NCI-H146 treated with DMSO at 0.1 percent for 48 hours (cell line): ENCODE data around the gene FGD4.

Experiments used
- DNase-seq: peaks from one replicate; lab custom pipeline; 2025; ENCODE audit not compliant: unreplicated experiment; lab: John Stamatoyannopoulos, UW

The FGD4 gene

DNA sequence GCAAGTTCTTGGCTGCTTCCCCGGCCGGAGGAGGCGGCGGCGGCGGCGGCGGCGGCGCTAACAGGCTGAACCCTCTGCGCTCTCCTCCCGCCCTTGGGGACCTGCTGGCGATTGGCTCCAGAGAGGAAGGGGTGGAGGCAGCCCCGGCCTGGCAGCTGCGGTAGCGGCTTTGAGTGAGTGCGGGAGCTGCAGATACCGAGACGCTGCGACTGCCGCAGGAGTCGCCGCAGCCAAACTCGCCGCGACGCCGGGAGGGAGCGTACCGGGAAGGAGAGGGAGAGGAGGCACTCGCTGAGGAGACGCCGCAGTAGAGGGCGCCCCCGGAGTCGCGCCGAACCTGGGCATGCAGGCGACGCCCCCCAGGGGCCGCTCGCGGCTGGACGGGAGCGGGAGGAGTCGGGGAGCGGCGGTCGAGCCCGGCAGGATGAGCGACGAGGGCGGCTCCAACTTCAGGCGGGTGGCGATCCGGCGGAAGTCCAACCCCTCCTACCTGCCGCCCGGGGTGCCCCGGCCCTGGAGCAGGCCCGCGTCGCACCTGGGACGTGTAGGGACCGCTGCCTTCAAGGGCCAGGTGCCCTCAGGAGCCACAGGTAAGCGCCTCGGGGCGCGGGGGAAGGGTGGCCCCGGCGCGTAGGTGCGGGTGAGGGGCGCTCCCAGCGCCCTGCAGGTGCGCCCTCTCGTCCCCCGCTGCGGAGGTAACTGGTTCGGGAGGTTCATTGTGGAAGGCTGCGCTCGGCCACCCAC is at the start of gene FGD4:
FGD4 (plus strand) TSS at position 189 of the 744 bp plus-strand sequence.
- DNase-seq, result peak; percentile 93

DNA sequence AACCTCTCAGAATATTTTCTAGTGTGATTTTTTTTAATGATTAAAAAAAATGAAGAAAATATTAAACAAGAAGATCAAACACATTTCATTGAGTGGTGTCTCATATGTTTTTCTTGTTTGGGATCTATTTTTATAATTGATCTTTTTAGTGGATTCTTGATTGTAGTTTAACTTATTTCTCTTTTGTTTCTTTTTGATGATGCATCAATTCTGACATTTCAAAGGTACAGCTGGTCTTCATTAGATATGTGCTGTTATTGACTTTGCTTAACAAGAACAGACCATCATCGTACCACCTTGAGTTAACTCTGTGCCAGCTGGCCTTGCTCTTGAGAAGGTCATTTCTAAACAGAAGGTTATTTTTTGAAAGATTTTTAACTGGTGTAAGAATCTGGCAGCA is 45.8 kb upstream of the FGD4 start:
- DNase-seq, result no peak

DNA sequence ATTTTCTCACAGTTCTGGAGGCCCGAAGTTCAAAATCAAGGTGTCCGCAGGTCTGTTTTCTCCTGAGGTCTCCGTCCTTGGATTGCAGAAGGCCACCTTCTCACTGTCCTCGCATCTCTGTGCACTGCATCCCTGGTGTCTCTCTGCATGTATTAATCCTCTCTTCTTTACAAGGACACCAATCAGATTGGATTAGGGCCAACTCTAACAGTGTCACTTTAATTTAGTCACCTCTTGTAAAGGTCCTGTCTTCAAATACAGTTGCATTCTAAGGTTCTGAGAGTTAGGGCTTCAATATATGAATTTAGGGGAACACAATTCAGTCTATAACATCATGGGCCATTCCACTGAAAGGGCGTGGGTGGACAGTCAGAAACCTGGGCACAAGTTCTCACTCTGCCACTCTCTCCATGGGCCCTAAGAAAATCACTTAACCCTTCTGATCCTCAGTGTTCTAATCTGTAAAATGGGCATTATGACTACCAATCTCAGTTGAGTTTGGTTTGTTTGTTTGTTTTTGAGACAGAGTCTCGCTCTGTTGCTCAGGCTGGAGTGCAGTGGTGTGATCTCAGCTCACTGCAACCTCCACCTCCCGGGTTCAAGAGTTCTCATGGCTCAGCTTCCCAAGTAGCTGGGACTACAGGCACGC is 41.6 kb upstream of the FGD4 start:
- no peak for DNase-seq

DNA sequence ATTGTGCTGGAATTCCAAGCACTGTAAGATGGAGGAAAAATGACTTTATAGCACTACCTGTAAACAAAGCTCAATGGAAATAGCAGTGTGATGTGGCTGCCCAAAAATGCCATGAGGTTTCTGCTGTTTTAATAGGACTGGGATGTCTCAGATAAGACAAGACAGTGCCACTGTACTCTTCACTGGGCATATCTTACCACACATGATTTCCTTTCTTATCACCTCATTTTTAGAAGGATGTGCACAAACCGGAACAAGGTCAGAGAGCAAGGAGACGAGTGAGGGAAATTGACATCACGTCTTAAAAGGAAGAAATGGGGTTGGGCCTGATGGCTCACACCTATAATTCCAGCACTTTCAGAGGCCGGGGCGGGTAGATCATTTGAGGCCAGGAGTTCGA is 38.4 kb upstream of the FGD4 start:
- no peak for DNase-seq

DNA sequence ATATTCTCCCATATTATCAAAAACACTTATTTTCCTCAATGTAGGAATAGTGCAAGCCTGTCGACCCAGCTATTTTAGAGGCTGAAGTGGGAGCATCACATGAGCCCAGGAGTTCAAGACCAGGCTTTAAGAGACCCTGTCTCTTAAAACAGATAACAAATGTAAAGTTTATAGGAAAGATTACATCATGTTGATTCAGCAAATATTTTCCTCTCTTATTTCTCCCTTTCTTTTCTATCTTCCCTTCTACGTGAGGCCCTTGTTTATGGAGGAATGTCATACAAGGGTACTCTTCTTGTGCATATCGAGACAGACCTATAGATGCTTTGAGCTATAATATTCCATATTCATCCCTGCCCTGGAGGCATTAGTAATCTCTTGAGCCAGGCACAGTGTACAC is 36.5 kb upstream of the FGD4 start:
- no peak for DNase-seq

- peak; percentile 75 for DNase-seq
Measured at GRCh38 chr12:32365473-32366064, 33.8 kb upstream of the FGD4 start.

GRCh38 chr12:32366714-32367113 is 32.6 kb upstream of the FGD4 start:
- DNase-seq, result no peak

GRCh38 chr12:32367381-32367780 is 32.0 kb upstream of the FGD4 start:
- DNase-seq, result no peak

- no peak for DNase-seq
Measured at GRCh38 chr12:32369202-32369601, 30.2 kb upstream of the FGD4 start.

DNA sequence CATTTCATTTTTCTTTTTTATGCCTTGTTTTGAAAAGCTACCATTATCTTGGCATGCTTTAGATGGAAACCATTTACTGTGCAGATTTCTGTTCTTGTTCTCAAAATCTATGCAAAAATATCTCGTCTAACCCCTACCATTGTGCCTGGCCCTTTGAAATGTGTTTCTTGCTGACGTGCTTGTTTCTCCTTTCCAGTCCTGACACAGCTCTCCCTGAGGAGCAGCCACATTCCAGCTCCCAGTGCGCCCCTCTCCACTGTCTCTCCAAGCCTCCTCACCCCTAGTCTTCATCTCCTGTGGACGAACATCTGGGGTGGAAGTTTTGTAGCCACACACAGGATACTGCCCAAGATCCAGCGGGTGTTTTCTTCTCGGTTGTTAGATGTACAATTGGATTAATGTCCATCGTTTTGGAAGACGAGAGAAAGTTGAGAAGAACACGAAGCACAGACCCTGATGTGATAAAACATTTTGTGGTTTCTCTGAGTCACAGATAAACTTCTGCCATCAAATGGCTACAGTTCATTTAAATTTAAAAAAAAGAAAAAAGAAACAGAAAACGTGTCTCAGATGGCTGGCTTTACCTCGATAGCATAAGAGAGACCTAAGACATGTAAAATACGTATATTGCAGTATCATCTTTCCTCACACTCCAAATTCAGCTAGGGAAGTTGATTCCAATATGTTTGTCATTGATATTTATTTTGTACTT is 21.9 kb upstream of the FGD4 start:
- no peak for DNase-seq

DNA sequence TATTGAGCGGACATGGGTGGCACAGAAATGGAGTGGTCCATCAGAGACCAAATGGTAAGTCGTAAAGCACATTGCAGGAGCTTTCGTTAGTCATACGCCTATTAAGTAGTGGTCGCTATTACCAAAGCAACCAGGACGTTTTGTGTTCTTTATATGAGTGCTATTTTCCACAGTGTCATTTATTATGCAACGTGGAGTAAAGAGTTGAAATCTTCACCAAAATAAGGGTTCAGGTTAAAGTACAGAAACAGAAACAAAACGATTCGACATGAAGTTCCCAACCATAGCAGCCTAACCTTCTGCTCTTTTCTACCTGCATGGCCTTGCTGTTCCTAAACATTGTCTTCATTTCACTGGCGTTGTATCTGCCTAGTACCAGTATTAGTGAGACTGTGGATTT is 20.1 kb upstream of the FGD4 start:
- no peak for DNase-seq

DNA sequence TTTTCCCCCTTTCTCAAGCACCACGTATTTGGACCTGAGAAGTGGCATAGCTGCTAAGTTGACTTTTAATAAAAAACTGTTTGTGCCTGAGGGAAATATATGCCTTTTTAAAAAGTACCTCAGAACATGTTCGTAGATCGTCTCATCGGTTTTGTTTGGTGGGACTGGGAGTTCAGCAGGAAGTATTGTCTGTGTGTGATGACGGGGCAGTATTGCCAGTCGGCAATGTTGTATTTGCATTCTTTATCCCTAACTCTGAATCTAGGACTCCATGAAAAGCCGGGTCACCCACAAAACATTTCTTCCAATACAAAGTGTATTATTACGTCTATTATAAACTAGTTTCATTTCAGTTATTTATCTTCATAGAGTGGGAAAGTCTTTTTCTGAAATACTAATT is 19.7 kb upstream of the FGD4 start:
- no peak for DNase-seq

GRCh38 chr12:32382226-32382625 is 17.1 kb upstream of the FGD4 start:
- no peak for DNase-seq

GRCh38 chr12:32390572-32391219 is 8.7 kb upstream of the FGD4 start:
- no peak for DNase-seq

- peak; percentile 48 for DNase-seq
Measured at GRCh38 chr12:32395026-32395425, 4.3 kb upstream of the FGD4 start.

DNA sequence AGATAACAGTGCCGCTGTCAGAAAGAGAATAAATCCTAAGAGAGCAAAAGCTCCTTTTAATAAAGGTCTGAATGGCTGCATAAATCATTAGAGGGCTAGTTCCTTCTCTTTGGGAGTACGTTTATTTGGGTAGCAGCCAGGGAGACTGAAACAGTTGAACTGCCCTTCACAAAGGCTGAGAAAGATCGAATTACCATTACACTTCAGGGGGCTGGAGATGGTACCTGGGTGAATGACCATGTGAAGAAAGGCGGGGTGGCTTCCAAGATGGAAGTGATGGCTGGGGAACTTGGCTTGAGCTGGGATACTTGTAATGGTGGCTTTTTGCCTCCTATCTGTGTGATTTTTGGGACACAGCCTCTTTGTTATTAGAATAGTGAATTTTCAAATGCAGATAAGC is 1.7 kb upstream of the FGD4 start:
- DNase-seq, result peak; percentile 48

DNA sequence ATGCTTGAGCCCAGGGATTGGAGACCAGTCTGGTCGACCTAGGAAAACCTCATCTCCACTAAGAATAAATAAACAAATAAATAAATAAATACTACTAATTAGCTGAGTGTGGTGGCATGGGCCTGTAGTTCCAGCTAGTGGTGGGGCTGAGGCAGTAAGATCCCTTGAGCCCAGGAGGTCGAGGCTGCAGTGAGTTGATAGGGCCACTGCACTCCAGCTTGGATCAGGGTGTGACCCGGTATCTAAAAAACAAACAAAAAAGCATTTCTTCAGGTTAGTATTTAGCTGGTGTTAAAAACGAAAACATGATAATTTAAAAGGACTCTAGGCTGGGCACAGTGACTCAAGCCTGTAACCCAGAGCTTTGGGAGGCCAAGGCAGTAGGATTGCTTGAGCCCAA is 1.2 kb upstream of the FGD4 start:
- DNase-seq, result no peak

- DNase-seq, result no peak
Measured at GRCh38 chr12:32398816-32399369, 465 bp upstream of the FGD4 start.

GRCh38 chr12:32400114-32400672 is 835 bp downstream of the FGD4 start:
- no peak for DNase-seq

- DNase-seq, result no peak
Measured at GRCh38 chr12:32400866-32401265, 1.5 kb downstream of the FGD4 start.

DNA sequence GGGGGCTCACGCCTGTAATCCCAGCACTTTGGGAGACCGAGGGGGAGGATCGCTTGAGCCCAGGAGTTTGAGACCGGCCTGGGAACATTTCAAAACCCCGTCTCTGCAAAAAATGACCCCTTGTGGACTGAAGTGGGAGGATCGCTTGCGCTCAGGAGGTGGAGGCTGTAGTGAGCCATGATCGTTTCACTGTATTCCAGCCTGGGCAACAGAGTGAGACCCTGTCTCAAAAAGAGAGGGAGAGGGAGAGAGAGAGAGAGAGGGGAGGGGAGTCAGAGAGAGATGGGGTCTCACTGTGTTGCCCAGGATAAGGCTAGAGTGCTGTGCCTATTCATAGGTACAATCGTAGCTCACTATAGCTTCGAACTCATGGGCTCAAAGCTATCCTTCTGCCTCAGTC is 2.8 kb downstream of the FGD4 start:
- DNase-seq, result no peak
